Transverse colon (tissue), 4 donors: ENCODE measurements around the gene ABLIM2.

Experiments used
- CTCF ChIP-seq, 5 experiments: fragments of 200-600 bp in 3 of 5; fragments of 450-650 bp in 2 of 5; sonication (generic) in 3 of 5; IDR thresholded peaks; 1 replicate in 2 of 5; 2 replicates in 3 of 5; pipeline ENCODE4 v1.5.1; 2016 to 2017; ENCODE audit warnings: antibody characterized with exemption in 5 of 5, inconsistent platforms in 3 of 5, mild to moderate bottlenecking in 2 of 5, moderate library complexity in 1 of 5
- POLR2A ChIP-seq: fragments of 450-650 bp; IDR thresholded peaks from one replicate; pipeline ENCODE4 v1.6.1; 2016; ENCODE audit warnings: antibody characterized with exemption, mild to moderate bottlenecking, moderate library complexity
- POLR2AphosphoS5 ChIP-seq, 3 donors: sonication (generic); formaldehyde crosslinking; IDR thresholded peaks; one replicate each; pipeline ENCODE4 v1.6.1; 2016; ENCODE audit warnings: antibody characterized with exemption in 3 of 3

DNA sequence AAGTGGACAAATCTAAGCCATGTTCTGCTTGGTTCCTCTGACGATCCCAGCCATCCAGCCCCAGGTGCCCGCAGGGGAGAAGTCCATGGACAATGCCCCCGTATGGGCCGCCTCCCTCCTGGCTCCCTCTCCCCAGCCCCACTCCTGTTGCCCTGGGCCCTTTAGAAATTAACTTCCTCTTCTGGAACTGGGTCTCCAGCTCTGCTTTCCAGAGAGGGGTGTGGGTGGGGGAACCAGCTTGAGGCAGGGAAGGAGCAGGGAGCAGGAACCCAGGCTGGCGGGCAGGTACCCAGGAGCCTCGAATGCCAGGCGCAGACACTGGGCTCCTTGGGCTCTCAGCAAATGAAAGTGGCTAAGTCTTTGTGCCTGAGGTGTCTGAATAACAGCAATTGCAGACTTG is 12.7 kb upstream of the ABLIM2 start:
- TF ChIP-seq CTCF (IDR thresholded peaks at IDR 0.05): no peak
- TF ChIP-seq POLR2AphosphoS5 (IDR thresholded peaks at IDR 0.05): no peak
- no peak for TF ChIP-seq POLR2A
